GM13976 (cell line): ENCODE measurements around the gene AP1B1.

Experiments
- DNase-seq: peaks from one replicate; pipeline ENCODE4 v3.0.0; 2012; ENCODE audit warnings: low spot score
- in situ Hi-C: fragments of 300-500 bp; cut with MboI; formaldehyde crosslinking; loops from one replicate; pipeline ENCODE4 v1.12.0; 2022; ENCODE audit warnings: low sequenced_read_pairs, mixed read lengths, inconsistent platforms; ENCODE audit not compliant: unreplicated experiment
- TF ChIP-seq, protein P1 (sequence below): IDR thresholded peaks from 2 replicates; pipeline ENCODE4 v1.5.1; 2012; ENCODE audit warnings: borderline replicate concordance, mild to moderate bottlenecking; ENCODE audit not compliant: insufficient read depth; ENCODE audit errors: extremely low read depth, missing control alignments, control extremely low read depth

The AP1B1 gene

DNA sequence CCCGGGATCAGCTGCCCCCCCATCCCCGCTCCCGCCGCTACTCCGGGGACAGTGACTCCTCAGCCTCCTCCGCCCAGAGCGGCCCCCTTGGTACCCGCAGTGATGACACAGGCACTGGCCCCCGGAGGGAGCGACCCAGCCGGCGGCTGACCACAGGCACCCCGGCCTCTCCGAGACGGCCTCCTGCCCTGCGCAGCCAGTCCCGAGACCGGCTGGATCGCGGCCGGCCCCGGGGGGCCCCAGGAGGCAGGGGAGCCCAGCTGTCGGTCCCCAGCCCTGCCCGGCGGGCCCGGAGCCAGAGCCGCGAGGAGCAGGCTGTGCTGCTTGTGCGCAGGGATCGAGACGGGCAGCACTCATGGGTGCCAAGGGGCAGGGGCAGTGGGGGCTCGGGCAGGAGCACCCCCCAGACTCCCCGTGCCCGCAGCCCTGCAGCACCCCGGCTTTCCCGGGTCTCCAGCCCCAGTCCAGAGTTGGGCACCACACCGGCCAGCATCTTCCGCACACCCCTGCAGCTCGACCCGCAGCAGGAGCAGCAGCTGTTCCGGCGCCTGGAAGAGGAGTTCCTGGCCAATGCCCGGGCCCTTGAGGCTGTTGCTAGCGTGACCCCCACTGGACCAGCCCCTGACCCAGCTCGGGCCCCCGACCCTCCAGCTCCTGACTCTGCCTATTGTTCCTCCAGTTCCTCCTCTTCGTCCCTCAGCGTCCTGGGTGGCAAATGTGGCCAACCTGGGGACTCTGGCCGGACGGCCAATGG, 76.7 kb downstream of the AP1B1 start:
- DNase-seq = peak; percentile 31
- TF ChIP-seq, protein P1, sequence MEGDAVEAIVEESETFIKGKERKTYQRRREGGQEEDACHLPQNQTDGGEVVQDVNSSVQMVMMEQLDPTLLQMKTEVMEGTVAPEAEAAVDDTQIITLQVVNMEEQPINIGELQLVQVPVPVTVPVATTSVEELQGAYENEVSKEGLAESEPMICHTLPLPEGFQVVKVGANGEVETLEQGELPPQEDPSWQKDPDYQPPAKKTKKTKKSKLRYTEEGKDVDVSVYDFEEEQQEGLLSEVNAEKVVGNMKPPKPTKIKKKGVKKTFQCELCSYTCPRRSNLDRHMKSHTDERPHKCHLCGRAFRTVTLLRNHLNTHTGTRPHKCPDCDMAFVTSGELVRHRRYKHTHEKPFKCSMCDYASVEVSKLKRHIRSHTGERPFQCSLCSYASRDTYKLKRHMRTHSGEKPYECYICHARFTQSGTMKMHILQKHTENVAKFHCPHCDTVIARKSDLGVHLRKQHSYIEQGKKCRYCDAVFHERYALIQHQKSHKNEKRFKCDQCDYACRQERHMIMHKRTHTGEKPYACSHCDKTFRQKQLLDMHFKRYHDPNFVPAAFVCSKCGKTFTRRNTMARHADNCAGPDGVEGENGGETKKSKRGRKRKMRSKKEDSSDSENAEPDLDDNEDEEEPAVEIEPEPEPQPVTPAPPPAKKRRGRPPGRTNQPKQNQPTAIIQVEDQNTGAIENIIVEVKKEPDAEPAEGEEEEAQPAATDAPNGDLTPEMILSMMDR = no peak
- in situ Hi-C loops = no loop called here

- peak; percentile 91 for DNase-seq
- TF ChIP-seq, protein P1 = no peak
- in situ Hi-C loops = no loop called here
These were observed 77.5 kb downstream of the AP1B1 start for GRCh38 chr22:29310863-29311339.

GRCh38 chr22:29310065-29310862, 78.1 kb downstream of the AP1B1 start:
- TF ChIP-seq, protein P1 = no peak

GRCh38 chr22:29309332-29310064, 78.9 kb downstream of the AP1B1 start:
- in situ Hi-C loops = no loop called here
- TF ChIP-seq, protein P1 = no peak
- DNase-seq = peak; percentile 36

More at GRCh38 chr22:29310065-29310862, 78.1 kb downstream of the AP1B1 start:
- in situ Hi-C loops = no loop called here
- peak; percentile 42 for DNase-seq

DNA sequence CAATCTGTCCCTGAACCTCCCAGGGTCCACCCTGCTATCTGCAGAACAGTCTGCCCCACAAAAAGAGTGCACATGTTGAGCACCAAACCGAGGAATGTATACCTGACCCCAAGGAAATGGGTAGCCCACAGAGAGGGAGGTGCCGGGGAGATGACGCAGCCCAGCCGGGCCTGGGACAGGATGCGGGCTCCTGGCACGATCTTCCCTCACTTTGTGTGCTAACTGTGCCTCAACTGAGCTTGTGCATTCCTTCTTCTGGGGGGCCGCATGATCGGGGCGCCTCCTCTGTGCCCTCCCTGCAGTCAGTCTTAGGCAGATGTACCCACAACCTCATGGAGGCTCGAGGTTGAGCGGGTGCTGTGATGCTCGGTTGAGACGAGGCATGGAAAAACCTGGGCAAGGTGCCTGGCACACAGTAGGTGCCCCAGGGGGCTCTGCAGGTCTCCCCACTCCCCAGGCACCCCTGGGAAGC, 79.5 kb downstream of the AP1B1 start:
- in situ Hi-C loops = no loop called here
- TF ChIP-seq, protein P1 = no peak

DNA sequence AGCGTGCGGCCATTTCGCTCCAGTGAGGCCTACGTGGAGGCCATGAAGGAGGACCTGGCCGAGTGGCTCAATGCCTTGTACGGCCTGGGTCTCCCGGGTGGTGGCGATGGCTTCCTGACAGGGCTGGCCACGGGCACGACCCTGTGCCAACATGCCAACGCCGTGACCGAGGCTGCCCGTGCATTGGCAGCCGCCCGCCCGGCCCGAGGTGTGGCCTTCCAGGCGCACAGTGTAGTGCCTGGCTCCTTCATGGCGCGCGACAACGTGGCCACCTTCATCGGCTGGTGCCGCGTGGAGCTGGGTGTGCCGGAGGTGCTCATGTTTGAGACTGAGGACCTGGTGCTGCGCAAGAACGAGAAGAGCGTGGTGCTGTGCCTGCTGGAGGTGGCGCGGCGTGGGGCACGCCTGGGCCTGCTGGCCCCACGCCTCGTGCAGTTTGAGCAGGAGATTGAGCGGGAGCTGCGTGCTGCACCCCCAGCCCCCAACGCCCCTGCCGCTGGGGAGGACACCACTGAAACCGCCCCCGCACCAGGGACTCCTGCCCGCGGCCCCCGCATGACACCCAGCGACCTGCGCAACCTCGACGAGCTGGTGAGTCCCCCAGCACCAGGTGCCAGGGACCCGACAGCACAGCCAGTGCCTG, 80.1 kb downstream of the AP1B1 start:
- in situ Hi-C loops = no loop called here
- DNase-seq = no peak
- TF ChIP-seq, protein P1 = no peak

More for the DNA sequence above, 79.5 kb downstream of the AP1B1 start:
- peak; percentile 51 for DNase-seq
